Cardiac fibroblast (primary cell): ENCODE results near the gene UTS2.

Source experiments
- DNase-seq, 2 donors: peaks; one replicate each; pipeline versions ENCODE4 v3.0.0 to v3.0.0-alpha.2; 2010; ENCODE audit warnings: low read depth in 2 of 2
- H3K4me3 ChIP-seq, 2 donors: replicated peaks in 1 of 2; 1 replicate in 1 of 2; 2 replicates in 1 of 2; pipeline ENCODE4 v1.5.1; 2011; ENCODE audit warnings: low read depth in 2 of 2, low read length in 2 of 2, mild to moderate bottlenecking in 2 of 2, moderate library complexity in 1 of 2
- CTCF ChIP-seq: IDR thresholded peaks from one replicate; pipeline ENCODE4 v1.5.1; 2011; ENCODE audit warnings: low read depth, mild to moderate bottlenecking, low read length, inconsistent platforms

The UTS2 gene

GRCh38 chr1:7878027-7878426, 25.2 kb upstream of the UTS2 start:
- DNase-seq, result no peak
- no peak for TF ChIP-seq CTCF
- H3K4me3 ChIP-seq, result no peak overlapping the region

DNA sequence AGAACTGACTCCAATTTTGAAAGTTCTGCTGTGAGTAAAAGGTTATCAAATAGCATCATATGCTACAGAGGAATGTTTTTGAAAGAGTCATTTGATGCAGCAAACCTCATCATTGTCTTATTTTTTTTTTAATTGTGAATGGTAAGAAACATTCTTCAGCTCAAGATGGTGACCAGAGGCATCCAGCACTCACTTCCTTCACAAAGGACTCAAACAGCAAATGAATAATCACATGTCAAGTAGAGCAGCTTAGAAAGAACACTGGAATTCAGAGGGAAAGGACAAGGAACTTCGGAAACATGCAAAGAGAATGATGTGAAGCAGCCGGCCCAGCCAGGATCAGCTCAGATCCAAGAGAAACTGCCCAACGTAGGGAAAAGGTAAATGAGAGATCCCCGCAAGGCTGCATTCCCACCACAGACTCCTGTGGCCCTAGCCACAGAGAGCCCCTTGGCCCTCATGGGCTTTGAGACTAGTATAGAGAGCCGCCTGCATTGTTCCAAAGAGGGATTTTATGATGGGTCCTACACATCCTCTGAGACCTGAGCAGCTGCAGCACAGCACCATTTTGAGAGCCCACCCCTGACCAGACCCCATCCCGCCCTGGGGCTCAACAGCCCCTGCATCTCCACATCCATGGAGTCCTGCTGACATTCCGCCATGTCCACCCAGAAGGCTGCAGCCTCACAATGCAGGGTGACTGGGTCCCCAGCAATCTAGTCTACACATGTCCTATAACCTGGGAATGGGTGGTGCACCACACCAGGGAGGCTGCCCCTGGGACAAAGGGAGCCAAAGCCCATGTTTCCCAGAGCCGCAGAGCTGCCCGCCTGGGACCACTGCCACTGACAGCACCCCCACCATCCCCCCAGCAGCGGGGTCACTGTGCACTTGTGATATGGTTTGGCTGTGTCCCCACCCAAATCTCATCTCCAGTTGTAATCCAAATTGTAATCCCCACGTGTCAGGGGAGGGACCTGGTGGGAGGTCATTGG, 21.2 kb upstream of the UTS2 start:
- H3K4me3 ChIP-seq, result no peak overlapping the region
- no peak for DNase-seq
- TF ChIP-seq CTCF, result no peak

DNA sequence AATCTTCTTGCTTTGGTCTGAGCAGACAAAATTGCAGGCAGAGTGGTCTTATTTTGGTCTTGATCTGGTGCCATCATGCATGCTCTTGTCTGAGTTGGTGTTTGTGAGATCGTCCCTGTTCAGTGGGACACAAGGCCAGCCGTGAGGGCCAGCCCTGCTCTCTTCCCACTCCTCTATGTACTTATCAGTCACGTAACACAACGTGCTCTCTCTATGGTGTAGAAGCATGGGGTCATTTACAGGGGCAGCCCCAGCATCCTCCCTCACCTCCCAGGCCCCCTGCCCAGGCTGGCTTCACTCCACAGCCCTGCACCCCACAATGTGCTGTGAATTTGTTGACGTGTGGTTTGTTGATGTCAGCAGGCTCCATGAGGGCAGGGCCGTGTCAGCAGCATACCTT, 18.3 kb upstream of the UTS2 start:
- no peak for TF ChIP-seq CTCF
- H3K4me3 ChIP-seq, result no peak overlapping the region
- no peak for DNase-seq

DNA sequence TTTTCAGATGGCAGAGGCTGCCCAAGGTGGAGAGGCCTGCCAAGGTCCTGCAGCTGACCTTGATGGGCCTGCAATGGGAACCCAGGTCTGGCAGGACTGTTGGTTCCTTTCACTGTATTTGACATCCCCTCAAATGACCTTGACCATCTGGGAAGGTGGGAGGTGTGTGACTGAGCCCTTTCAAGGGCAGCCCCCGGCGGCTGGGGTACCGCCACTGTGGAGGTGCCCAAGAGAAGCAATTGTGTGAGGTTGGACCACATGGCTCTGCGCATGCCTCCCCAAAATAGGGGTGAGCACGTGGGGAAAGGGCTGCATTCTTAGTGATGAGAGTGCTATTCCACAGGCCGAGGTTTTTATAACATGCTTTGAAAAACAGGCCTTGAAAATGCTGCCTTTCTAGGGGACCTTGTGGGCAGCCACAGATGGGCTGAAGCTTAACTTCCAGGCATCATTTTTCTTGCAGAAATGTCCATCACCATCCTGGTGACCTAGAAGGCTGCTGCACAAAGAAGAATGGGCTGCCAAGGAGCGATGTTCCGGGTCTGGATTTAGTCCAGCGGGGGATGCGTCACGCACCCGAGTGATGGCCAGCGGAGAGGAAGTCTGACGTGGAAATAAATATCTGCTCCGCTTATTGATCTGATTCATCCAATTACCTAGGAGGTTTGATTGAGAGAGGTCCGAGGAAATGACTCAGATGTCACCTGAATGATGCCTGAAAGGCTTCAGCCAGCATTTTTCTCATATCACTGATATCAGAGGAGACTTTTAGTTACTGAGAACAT, 16.5 kb upstream of the UTS2 start:
- no peak for DNase-seq
- H3K4me3 ChIP-seq, result no peak overlapping the region
- no peak for TF ChIP-seq CTCF

- DNase-seq, result no peak
- TF ChIP-seq CTCF, result no peak
- H3K4me3 ChIP-seq, result no peak overlapping the region
Observed at GRCh38 chr1:7868070-7868780, 15.4 kb upstream of the UTS2 start.

- TF ChIP-seq CTCF, result no peak
- no peak overlapping the region for H3K4me3 ChIP-seq
- no peak for DNase-seq
Observed at GRCh38 chr1:7865978-7866377, 13.1 kb upstream of the UTS2 start.
